Measurements from ENCODE around the gene CA5A. TPM values are rescaled to one million over a fixed set of nuclear protein-coding genes. Genes with fewer than 3 reads are reported as not detected.

The CA5A gene
- total RNA-seq, 1 experiment from 2014 or later = not detected

DNA sequence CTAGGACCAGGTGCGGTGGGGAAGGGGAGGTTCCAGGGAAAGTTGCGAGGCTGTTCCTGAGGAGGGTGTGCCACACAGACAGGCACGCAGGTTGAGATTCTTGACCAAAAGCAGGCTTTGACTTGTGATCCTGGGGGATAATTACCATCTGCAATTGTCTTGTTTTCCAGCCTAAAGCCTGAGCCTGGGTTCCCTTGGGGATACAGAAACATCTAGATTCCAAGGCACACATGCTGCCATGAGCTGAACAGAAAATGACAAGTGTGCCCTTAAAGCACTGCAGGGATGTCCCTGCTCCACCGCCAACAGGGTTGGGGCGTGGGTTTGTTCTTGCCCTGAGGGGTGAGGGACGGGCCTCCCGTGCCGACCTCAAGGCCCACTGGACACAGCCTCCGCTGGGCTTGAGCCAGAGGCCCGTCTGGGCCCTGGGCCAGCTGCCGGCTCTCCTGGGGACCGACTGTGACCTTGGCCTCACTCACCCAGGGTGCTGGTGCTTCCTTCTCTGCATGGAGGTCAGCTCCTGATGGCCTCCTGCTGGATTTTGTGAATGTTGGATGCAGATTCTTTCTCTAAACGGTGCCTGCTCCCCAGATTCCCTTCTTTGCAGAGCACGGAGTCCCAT, 14.0 kb downstream of the CA5A start:
- no peak overlapping the region for H3K4me3 Mint-ChIP-seq (ENCODE audit: unreplicated experiment)
- peaks cover 6% of the 10 kb centered on the region for H3K36me3 Mint-ChIP-seq (ENCODE audit: insufficient read depth, unreplicated experiment)
- no TSS peak for BruUV-seq (replicated peaks)
- intact Hi-C loops (cut with micrococcal nuclease) = no loop called here
- ChIA-PET POLR2A (no interaction called here), CTCF (no interaction called here)
- H3K4me1 Mint-ChIP-seq (ENCODE audit: insufficient read depth, unreplicated experiment) = no peaks in the 10 kb centered on the region
- no peak for TF ChIP-seq CTCF (IDR thresholded peaks at IDR 0.05; ENCODE audit: unreplicated experiment)
- peaks cover 31% of the 10 kb centered on the region for H3K27me3 Mint-ChIP-seq (ENCODE audit: insufficient read depth, unreplicated experiment)
- no peak for DNase-seq (ENCODE audit: unreplicated experiment)
- H3K9me3 Mint-ChIP-seq (ENCODE audit: unreplicated experiment) = no peaks in the 10 kb centered on the region
- H3K27ac Mint-ChIP-seq (ENCODE audit: low read depth, unreplicated experiment) = no peak overlapping the region

DNA sequence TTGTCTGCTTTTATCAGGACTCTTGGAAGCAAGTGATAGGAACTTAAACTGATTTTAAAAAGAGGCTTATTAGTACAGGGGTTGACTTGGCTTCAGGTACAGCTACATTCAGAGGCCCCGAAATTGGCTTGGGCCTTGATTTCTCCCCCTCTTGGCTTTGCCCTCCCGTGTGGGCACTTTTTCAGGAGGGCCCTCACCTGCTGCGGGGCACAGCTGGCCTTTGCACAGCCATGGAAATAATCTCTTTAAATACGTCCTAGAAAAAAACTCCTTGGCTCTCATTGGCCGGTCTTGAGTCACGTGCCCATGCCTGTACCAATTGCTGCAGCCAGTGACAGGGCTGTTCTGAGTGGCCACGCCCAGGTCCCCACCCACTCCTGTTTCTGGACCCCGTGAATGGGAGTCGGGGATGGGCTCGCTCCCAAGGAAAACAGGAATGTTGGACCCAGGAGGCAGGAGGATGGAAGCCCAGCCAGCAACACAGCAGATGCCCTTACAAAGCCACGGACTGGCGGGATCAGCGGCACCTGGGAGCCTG, 15.0 kb downstream of the CA5A start:
- H3K4me1 Mint-ChIP-seq (ENCODE audit: insufficient read depth, unreplicated experiment) = no peaks in the 10 kb centered on the region
- no peak for DNase-seq (ENCODE audit: unreplicated experiment)
- no peak overlapping the region for H3K27ac Mint-ChIP-seq (ENCODE audit: low read depth, unreplicated experiment)
- no peaks in the 10 kb centered on the region for H3K9me3 Mint-ChIP-seq (ENCODE audit: unreplicated experiment)
- ChIA-PET CTCF (no interaction called here), POLR2A (no interaction called here)
- no TSS peak for BruUV-seq (replicated peaks)
- no peak for TF ChIP-seq CTCF (IDR thresholded peaks at IDR 0.05; ENCODE audit: unreplicated experiment)
- peaks cover 23% of the 10 kb centered on the region for H3K27me3 Mint-ChIP-seq (ENCODE audit: insufficient read depth, unreplicated experiment)
- peaks cover 6% of the 10 kb centered on the region for H3K36me3 Mint-ChIP-seq (ENCODE audit: insufficient read depth, unreplicated experiment)
- intact Hi-C loops (cut with micrococcal nuclease) = no loop called here
- no peak overlapping the region for H3K4me3 Mint-ChIP-seq (ENCODE audit: unreplicated experiment)

DNA sequence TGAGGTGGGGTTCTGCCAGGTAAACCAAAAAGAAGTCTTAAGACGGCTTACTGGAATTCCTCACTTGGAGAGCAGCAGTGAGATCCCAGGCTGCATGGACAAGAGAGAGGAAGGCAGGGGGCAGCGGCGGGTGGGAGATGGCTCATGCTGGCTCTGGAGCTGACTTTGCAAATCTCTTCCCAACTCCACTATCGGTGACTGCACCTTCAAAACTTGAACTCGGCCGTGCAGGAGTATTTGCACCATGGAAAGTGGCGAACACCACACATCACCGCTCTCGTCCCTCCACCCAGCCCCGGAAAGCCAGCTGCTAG, 16.7 kb downstream of the CA5A start:
- no peak for TF ChIP-seq CTCF (IDR thresholded peaks at IDR 0.05; ENCODE audit: unreplicated experiment)
- POLR2A ChIA-PET = no interaction called here
- Mint-ChIP-seq H3K9me3 (ENCODE audit: unreplicated experiment) (no peaks in the 10 kb centered on the region), H3K36me3 (ENCODE audit: insufficient read depth, unreplicated experiment) (peaks cover under 1% of the 10 kb centered on the region), H3K4me1 (ENCODE audit: insufficient read depth, unreplicated experiment) (no peaks in the 10 kb centered on the region), H3K4me3 (ENCODE audit: unreplicated experiment) (no peak overlapping the region), H3K27ac (ENCODE audit: low read depth, unreplicated experiment) (no peak overlapping the region), H3K27me3 (ENCODE audit: insufficient read depth, unreplicated experiment) (peaks cover 9% of the 10 kb centered on the region)
- CTCF ChIA-PET = no interaction called here
- intact Hi-C loops (cut with micrococcal nuclease) = no loop called here
- DNase-seq (ENCODE audit: unreplicated experiment) = no peak
- BruUV-seq (replicated peaks) = no TSS peak

- BruUV-seq (replicated peaks) = no TSS peak
- no peak for DNase-seq (ENCODE audit: unreplicated experiment)
- no peaks in the 10 kb centered on the region for H3K36me3 Mint-ChIP-seq (ENCODE audit: insufficient read depth, unreplicated experiment)
- no peak overlapping the region for H3K27ac Mint-ChIP-seq (ENCODE audit: low read depth, unreplicated experiment)
- ChIA-PET CTCF (no interaction called here), POLR2A (no interaction called here)
- no peaks in the 10 kb centered on the region for H3K4me1 Mint-ChIP-seq (ENCODE audit: insufficient read depth, unreplicated experiment)
- intact Hi-C loops (cut with micrococcal nuclease) = no loop called here
- no peaks in the 10 kb centered on the region for H3K9me3 Mint-ChIP-seq (ENCODE audit: unreplicated experiment)
- TF ChIP-seq CTCF (IDR thresholded peaks at IDR 0.05; ENCODE audit: unreplicated experiment) = no peak
- H3K27me3 Mint-ChIP-seq (ENCODE audit: insufficient read depth, unreplicated experiment) = peaks cover 9% of the 10 kb centered on the region
- no peak overlapping the region for H3K4me3 Mint-ChIP-seq (ENCODE audit: unreplicated experiment)
Measured at GRCh38 chr16:87918866-87919680, 17.3 kb downstream of the CA5A start.

Measured in MCF 10A (cell line).